Erythroblast (primary cell): ENCODE data around the gene USP40.

Experiments
- GATA1 ChIP-seq: IDR thresholded peaks from 2 replicates; pipeline ENCODE4 v1.6.1; 2011; ENCODE audit warnings: low read depth, mild to moderate bottlenecking, control low read depth, low read length, moderate library complexity
- POLR2A ChIP-seq: IDR thresholded peaks from 2 replicates; pipeline ENCODE4 v1.6.1; 2011; ENCODE audit warnings: mild to moderate bottlenecking, low read length

DNA sequence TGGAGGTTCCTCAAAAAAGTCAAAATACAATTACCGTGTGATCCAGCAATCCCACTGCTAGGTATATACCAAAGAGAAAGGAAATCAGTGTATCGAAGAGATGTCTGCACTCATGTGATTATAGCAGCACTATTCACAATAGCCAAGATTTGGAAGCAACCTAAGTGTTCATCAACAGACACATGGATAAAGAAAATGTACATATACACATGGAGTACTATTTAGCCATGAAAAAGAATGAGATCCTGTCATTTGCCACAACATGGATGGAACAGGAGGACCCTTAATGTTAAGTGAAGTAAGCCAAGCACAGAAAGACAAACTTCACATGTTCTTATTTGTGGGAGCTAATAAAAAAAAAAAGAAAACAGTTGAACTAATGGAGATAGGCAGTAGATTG is 133.6 kb downstream of the USP40 start:
- TF ChIP-seq POLR2A (no peak), GATA1 (no peak)
